Hindlimb muscle (tissue), 1 donor: ENCODE results near the gene CRLF3. TPM values are rescaled to one million over a fixed set of nuclear protein-coding genes. Genes with fewer than 3 reads are reported as not detected.
"Not testable (repeated sequence)": the region's sequence is repeated elsewhere in the genome, so short reads cannot be mapped to it uniquely, and the experiment has no call there.

Source experiments
- DNase-seq: peaks from one replicate; pipeline ENCODE4 v3.0.0-alpha.2; 2013
- polyA plus RNA-seq: library from polyadenylated mRNA; unstranded; fragments of 120-200 nt; gene quantifications from one replicate; pipeline ENCODE4 v1.2.1, GENCODE V29; 2013; ENCODE audit not compliant: insufficient read length

Gene CRLF3
- polyA plus RNA-seq, 1 donor = 13.0 TPM

- DNase-seq = not testable (repeated sequence)
Observed at GRCh38 chr17:30814860-30815259, 9.6 kb downstream of the CRLF3 start.

- not testable (repeated sequence) for DNase-seq
Observed at GRCh38 chr17:30814236-30814635, 10.3 kb downstream of the CRLF3 start.

DNA sequence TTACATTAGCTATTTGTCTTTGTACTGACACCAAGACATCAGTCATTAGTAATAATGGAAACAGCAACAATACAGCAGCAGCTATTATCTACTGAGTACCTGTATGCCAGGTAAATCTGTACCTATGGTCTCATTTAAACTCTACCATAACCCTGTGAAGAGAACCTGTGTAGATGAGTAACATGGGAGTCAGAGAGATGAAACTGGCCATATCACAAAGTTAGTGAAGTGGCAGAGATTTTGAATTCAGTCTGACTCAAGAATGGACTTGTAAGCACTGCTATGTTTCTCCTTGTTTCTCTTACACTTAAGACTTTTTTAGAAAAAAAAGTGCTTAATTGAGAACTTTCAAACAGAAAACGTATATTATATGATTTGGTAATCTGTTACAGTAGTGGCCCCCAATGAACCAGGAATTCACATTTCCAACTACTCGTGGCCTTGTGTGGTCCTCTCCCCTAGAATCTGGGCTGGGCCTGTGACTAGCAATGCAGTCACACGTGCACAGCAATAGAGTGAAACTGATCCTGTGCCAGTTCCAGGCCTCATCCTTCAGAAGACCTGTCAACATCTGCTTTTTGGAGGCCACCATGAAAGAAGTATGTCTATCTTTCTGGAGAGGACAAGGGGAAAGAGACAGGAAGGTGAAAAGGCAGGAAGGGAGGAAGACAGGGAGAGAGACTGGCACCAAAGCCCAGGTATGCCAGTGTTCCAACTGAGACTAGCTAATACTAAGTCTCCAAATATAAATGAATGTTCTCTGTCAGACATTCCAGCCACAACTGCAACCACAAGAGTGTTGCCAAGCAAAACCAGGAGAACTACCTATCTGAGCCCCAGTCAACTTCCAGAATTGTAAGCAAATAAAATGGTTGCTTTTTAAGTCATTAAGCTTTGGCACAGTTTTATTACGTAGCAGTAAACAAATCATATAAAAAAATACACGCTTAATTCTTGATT, 12.0 kb downstream of the CRLF3 start:
- DNase-seq = no peak

DNA sequence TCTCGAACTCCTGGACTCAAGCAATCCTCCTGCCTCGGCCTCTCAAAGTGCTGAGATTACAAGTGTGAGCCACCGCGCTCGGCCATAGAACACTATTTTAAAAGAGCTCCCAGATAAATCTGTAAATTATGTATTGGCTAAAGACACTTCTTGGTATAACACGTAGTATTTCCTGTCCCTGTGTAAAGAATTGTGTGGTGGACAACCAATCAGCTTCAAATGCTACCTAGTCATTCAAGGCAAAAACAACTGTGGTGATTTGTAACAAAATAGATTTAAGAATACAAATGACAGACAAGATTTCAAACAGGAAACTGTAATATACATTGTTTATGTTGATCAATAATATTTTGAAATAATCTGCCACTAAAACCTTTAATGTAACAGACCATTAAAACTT, 14.6 kb downstream of the CRLF3 start:
- DNase-seq = no peak

DNA sequence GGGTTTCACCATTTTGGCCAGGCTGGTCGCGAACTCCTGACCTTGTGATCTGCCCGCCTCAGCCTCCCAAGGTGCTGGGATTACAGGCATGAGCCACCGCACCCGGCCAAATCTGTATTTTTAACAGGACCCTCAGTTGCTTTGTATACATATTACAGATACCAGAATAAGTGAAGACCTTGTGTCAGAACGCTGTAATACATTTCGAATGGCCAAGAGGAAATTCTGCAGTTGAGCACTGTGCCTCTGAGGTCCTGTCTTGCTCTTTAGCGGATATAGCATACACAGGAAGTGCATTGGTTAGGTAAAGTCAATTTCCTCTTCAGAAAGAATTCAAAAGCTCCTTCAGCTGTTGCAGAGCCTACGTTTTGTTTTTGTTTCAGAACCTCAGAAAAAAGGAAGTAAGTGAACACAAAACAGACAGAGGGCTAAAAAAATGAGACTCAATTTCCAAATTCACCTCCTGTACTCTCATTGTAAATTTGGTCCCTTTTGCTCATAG, 15.7 kb downstream of the CRLF3 start:
- no peak for DNase-seq

DNA sequence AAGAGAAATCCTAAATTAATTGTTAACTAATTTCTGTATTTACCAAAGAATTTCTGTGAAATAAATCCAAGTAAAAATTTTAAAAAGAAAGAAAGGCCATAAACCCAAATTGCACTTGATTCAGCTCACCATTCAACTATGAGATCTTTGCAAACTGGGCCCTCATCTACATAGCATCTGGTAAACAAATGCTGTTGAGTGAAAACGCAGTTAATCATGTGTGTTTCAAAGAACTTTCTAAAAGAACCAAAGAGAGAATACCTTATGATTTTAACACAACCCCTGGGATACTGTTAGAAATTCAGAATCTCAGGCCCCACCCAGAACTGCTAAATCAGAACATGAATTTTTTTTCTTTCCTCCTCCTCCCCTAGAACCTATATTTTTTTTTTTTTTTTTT, 16.6 kb downstream of the CRLF3 start:
- no peak for DNase-seq

GRCh38 chr17:30805944-30806456, 18.5 kb downstream of the CRLF3 start:
- DNase-seq = no peak

DNA sequence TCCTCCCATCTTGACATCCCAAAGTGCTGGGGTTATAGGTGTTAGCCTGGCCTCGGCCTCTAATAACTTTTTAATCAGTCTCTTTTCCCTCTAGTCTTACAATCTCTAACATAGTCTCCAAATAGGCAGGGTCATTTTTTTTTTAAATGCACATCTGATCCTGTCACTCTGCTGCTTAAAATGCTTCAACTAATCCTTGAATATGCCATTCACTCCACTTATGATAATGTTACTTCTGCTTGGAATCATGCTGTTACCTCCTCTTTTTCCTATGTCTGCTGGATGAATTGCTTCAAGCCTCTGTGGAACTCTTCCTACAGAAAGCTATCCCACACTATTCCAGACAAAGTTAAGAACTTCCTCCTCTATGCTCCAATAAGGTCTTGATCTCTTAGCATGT, 22.8 kb downstream of the CRLF3 start:
- DNase-seq = no peak

DNA sequence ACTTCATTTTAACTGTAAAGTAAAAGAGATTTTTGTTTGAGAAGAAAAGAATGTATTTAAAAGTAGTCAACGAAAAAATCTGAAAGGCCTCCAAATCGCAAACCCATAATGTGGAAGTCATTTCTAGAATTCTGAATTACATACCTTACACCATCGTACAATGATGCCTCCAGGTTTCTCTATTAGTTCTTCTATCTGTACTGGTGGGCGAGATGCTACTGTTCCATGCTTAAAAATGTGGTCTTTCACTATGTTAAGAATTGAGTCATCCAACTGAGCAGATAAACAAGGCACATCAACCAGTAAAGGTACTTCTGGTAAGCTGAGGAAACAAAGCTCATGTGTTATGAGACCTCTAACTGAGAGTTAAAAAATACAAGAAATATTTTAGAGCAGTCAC, 28.5 kb downstream of the CRLF3 start:
- no peak for DNase-seq

DNA sequence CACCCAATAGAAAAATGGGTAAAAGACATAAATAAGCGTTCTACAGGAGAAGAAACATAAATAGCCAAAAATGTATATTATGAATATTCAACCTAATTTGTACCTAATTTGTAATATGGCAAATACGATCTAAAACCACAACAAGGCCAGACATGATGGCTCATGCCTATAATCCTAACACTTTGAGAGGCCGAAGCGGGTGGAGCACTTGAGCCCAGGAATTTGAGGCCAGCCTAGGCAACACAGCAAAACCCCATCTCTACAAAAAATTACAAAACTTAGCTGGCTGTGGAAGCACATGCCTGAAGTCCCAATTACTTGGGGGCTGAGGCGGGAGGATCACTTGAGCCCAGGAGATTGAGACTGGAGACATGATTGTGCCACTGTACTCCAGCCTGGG, 30.1 kb downstream of the CRLF3 start:
- no peak for DNase-seq

DNA sequence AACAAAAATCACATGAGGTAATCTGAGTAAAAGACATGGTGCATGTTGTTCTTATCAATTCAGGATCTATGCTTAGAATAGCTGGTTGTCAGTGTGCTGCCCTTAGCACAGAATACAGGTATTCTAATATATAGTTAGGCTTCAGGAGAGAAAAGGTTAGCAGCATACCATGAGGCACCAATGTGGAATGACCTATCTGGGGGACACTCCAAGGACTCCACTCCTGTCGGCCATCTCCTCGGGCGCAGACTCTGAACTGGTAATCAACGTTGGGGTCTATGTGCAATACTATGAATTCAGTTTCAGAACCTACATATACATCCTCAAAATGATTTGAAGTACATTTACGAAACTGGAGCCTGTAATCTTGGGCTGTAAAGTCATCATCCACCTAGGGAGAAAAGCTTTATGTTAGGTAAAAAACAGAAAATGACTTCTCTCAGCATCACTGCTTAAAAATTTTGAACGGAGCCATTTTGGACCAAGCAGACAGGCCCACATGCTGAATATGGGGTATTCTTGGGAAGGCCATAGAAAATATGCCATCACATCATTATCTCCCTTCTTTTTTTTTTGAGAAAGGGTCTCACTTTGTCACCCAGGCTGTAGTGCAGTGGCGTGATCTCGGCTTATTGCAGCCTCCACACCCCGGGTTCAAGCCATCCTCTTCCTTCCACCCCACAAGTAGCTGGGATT, 31.1 kb downstream of the CRLF3 start:
- no peak for DNase-seq

- DNase-seq = no peak
Observed at GRCh38 chr17:30790279-30790678, 34.2 kb downstream of the CRLF3 start.

DNA sequence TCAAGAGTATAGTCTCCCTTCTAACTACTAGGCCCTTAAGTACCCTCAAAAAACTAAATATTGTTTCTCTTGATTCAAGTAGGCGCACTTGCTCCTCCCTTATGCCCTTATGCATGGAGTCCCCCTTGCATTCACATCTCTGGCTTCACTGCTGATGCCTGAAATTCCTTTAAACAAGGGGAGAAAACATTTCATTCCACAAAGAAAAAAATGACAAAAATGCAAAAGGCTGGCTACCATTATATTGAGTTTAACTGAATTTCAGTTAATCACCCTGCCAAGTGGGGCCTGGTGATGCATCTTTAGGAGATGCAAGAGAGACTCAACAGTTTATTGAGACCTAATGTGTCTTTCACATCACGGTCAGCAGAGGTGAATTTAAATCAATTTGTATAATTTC, 35.6 kb downstream of the CRLF3 start:
- DNase-seq = no peak

DNA sequence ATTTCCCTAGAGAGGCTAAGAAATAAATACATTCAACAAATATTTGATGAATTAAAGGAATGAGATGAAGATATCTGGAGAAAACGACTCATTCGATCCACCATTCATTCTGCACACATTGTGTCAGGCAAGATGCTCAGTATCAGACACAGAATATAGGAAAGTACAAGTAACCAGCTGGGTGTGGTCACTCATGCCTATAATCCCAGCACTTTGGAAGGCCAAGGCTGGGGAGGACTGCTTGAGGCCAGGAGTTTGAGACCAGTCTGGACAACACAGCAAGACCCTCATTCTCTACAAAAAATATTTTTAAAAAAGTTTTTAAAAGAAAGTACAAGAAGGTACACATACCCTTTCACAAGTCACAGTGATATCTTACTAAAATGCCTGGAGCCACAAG, 42.3 kb downstream of the CRLF3 start:
- no peak for DNase-seq

- DNase-seq = no peak
Observed at GRCh38 chr17:30780343-30780742, 44.1 kb downstream of the CRLF3 start.

- not testable (repeated sequence) for DNase-seq
Observed at GRCh38 chr17:30768771-30769170, 55.7 kb downstream of the CRLF3 start.

DNA sequence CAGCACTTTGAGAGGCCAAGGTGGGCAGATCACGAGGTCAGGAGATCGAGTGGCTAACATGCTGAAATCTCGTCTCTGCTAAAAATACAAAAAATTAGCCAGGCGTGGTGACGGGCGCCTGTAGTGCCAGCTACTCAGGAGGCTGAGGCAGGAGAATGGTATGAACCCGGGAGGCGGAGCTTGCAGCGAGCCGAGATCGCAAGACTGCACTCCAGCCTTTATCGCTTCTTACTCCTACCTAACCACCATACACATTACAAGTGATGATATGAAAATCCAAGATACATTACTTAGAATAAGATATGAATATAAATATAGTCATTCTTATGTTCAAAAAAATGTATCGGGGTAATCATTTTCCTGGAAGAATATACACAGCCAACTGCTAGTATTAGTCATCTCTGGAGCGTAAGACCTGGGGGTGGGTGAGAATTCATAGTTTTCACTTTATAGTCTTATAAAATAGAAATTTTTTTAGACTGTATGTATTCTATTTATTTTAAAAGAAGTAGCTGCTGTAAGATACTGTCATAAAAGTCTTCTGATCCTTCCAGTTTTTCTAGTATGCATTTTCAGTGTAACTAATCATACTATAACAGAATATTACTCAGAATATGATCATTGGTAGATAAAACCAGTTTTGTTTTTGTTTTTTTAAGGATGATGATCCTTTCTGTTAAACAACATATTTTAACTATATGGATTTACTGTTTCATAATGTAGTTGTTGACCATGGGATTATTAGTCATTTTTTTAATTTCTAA, 56.7 kb downstream of the CRLF3 start:
- not testable (repeated sequence) for DNase-seq

GRCh38 chr17:30761060-30761459, 63.4 kb downstream of the CRLF3 start:
- DNase-seq = no peak

DNA sequence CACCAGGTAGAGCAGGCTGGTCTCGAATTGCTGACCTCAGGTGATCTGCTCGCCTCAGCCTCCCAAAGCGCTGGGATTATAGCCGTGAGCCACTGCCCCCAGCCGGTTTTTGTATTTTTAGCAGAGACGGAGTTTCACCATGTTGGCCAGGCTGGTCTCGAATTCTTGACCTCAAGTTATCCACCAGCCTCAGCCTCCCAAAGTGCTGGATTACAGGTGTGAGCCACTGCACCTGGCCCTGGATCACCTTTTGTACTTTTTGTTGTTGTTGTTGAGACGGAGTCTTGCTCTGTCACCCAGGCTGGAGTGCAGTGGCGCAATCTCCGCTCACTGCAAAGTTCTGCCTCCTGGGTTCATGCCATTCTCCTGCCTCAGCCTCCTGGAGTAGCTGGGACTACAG, 71.2 kb downstream of the CRLF3 start:
- DNase-seq = not testable (repeated sequence)

- not testable (repeated sequence) for DNase-seq
Observed at GRCh38 chr17:30750982-30751381, 73.5 kb downstream of the CRLF3 start.

GRCh38 chr17:30747621-30748020, 76.9 kb downstream of the CRLF3 start:
- DNase-seq = not testable (repeated sequence)

DNA sequence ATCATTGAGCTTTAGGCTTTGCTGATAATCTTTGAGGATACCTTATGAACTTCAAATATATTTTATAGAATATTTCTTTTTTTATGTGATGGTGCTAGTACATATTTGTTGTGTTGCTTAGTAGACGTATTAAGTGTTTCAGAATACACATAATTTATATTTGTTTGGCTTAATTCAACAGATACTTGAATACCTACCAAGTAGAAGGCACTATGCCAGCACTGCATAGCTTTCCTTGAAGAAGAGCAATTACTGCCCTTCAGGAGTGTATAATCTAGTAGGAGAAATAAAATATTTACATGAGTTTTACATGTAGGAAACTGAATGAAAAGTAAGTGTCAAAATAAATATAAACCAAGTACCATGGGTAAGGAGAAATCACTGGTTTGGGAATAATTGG, 81.8 kb downstream of the CRLF3 start:
- DNase-seq = not testable (repeated sequence)

- DNase-seq = not testable (repeated sequence)
Observed at GRCh38 chr17:30736371-30736770, 88.1 kb downstream of the CRLF3 start.
